Effector memory CD8-positive, alpha-beta T cell (primary cell): ENCODE data around the gene HEATR5A.

Experiments
- ATAC-seq: fragments of 150-1000 bp; cut with Tn5 transposase; replicated peaks from 2 replicates; pipeline ENCODE4 v1.10.0; 2021; ENCODE audit warnings: mild to moderate bottlenecking, moderate library complexity
- DNase-seq, 3 experiments: peaks; one replicate each; pipeline ENCODE4 v3.0.0; 2021
- H3K27ac Mint-ChIP-seq, 2 donors: one replicate each; pipeline ENCODE4 v1.8.0; 2022; ENCODE audit warnings: mild to moderate bottlenecking in 2 of 2, mixed read lengths in 2 of 2, moderate library complexity in 2 of 2
- H3K27me3 Mint-ChIP-seq, 2 donors: one replicate each; pipeline ENCODE4 v1.8.0; 2022; ENCODE audit warnings: mixed read lengths in 2 of 2
- H3K36me3 Mint-ChIP-seq: one replicate; pipeline ENCODE4 v1.8.0; 2022; ENCODE audit warnings: mild to moderate bottlenecking, moderate library complexity, mixed read lengths; ENCODE audit not compliant: insufficient read depth
- H3K4me1 Mint-ChIP-seq, 2 donors: one replicate each; pipeline ENCODE4 v1.8.0; 2022; ENCODE audit warnings: low read depth in 2 of 2, mixed read lengths in 2 of 2
- H3K4me3 Mint-ChIP-seq, 2 donors: one replicate each; pipeline ENCODE4 v1.8.0; 2022; ENCODE audit warnings: mild to moderate bottlenecking in 2 of 2, mixed read lengths in 2 of 2, moderate library complexity in 2 of 2
- H3K9me3 Mint-ChIP-seq, 2 donors: one replicate each; pipeline ENCODE4 v1.8.0; 2022; ENCODE audit warnings: mixed read lengths in 2 of 2

HEATR5A gene

DNA sequence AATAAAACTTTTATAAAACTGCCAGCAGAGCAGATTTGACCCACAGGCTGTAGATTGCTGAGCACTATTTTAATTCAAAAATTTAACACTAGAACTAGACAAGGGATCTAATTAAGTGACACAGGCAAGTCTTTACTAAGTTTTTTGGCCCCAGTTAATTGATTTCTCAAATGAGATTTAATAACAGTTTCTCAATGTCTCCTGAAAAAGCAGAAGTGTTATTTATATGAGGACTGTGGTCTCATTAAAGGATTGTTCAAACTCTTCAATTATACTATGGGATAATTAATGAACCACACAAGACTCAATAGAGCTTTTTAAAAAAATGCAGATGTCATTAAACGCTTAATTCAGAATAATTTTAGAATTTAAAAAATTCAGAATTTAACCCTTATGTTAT lies 1.9 kb downstream of the HEATR5A start:
- peaks cover 4% of the 10 kb centered on the region for H3K36me3 Mint-ChIP-seq
- no peak for DNase-seq
- no peaks in the 10 kb centered on the region for H3K9me3 Mint-ChIP-seq
- H3K4me3 Mint-ChIP-seq: no peak overlapping the region
- H3K27ac Mint-ChIP-seq: no peak overlapping the region
- peaks cover 17 to 31% of the 10 kb centered on the region in 2 donors for H3K4me1 Mint-ChIP-seq
- no peaks in the 10 kb centered on the region for H3K27me3 Mint-ChIP-seq
- no peak for ATAC-seq

DNA sequence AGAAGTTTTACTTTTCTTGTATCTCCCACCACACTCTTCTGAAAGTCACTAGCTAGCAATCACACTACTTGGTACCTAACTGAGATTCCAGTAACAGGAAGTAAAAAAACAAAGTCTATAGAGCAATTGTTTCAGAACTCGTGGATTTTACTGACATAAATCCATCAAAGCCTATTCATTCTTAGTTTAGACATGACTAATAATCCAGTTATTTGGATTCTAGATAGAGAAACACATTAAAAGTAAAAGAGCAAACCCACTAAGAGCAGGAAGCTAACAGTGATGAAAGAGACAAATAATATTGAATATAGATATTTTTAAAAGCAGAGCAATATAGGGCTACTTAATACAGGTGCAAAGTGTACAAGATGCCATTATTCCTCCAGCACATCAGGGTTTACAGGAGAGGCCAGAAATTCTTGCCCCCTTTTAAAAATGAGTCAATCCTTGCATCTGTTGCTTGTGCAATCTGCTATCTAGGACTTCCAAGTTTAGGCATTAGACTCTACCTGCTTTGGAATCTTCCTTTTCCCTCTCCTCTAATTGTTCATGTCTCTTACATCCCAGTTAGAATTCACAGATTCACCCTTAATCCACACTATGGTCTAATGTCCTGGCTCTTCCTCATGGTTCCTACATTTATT lies 6.0 kb downstream of the HEATR5A start:
- no peak overlapping the region for H3K4me3 Mint-ChIP-seq
- no peaks in the 10 kb centered on the region for H3K36me3 Mint-ChIP-seq
- ATAC-seq (no peak), DNase-seq (no peak)
- no peaks in the 10 kb centered on the region for H3K9me3 Mint-ChIP-seq
- H3K4me1 Mint-ChIP-seq: peaks cover 7 to 14% of the 10 kb centered on the region in 2 donors
- no peaks in the 10 kb centered on the region for H3K27me3 Mint-ChIP-seq
- no peak overlapping the region for H3K27ac Mint-ChIP-seq

DNA sequence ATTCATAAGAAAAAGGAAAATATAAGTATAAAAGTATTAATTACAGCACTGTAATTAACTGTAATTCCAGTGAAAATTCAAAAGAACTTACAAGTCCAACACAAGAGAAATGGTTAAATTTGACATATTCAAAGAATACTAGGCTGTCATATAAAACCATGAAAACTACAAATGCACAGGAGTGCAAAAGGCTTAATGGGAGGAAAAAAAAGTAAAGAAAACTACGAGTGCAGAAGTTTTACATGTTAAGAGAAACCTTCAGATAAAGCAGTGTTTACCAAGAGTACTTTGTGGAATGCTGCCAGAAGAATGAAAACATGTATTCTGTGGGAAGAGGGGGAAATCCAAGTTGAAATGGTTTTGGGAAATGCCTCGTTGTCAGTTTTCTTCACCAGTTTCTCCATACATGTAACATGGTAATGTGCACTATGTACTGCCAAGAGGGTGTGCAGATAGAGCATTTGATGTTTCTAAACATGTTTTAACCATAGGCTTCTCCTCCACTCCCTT lies 9.1 kb downstream of the HEATR5A start:
- no peak overlapping the region for H3K4me3 Mint-ChIP-seq
- H3K27ac Mint-ChIP-seq: no peak overlapping the region
- peaks cover 3% of the 10 kb centered on the region for H3K36me3 Mint-ChIP-seq
- ATAC-seq: no peak
- H3K27me3 Mint-ChIP-seq: no peaks in the 10 kb centered on the region
- H3K9me3 Mint-ChIP-seq: no peaks in the 10 kb centered on the region
- no peak for DNase-seq
- peaks cover 2 to 13% of the 10 kb centered on the region in 2 donors for H3K4me1 Mint-ChIP-seq

DNA sequence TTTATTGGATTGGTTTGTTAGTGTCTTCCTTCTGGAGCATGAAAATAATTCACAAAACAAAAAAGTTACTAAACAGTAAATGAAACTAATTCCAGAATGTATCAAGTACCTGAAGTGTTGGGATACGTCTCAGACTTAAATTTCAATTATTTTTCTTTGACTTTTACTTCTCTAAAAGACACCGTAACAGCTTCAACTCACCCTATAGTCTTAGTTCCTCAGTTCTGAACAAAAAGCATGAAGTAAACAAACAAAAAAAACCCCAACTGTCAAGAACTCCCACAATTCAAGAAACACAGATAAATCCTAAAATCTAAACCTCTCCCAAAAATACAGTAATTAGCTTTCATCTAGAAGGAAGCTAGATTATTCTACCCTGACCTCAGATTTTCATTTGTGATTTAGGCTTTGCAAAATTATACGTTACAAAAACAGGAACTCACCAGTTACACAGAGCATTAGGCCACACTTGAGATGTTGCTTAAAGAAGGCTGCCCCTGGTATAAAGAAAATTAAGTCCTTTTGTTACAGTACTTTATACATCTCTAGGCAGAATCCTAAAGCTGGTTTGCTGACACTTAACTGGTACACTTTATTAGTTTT lies 10.2 kb downstream of the HEATR5A start:
- no peak overlapping the region for H3K4me3 Mint-ChIP-seq
- H3K36me3 Mint-ChIP-seq: peaks cover 3% of the 10 kb centered on the region
- H3K27ac Mint-ChIP-seq: peak overlapping the region in 1 of 2 donors; percentile 4
- peaks cover 2 to 12% of the 10 kb centered on the region in 2 donors for H3K4me1 Mint-ChIP-seq
- ATAC-seq: no peak
- no peaks in the 10 kb centered on the region for H3K9me3 Mint-ChIP-seq
- no peaks in the 10 kb centered on the region for H3K27me3 Mint-ChIP-seq
- DNase-seq: no peak

DNA sequence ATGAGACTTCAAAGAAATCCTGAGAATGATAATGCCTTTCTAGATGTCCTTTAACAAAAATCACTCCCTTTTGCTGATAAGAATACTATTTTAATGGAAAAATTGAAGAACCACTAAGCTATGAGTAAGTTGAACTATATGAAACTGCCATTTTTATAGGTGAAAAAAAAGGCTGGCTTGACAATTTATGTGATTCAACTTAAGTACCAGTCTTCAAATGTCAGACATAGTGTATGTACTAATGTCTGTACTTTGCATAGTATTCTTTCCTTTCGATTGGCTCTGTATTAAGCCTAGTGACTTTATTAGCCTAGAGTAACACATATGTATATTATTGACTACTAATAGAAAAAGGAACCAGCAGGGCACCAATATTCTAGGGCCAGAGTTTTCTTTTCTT lies 11.9 kb downstream of the HEATR5A start:
- ATAC-seq: no peak
- Mint-ChIP-seq H3K9me3 (no peaks in the 10 kb centered on the region), H3K4me3 (no peak overlapping the region), H3K27ac (no peak overlapping the region), H3K27me3 (no peaks in the 10 kb centered on the region), H3K4me1 (peaks cover 2 to 4% of the 10 kb centered on the region in 2 donors), H3K36me3 (peaks cover 3% of the 10 kb centered on the region)
- DNase-seq: no peak

DNA sequence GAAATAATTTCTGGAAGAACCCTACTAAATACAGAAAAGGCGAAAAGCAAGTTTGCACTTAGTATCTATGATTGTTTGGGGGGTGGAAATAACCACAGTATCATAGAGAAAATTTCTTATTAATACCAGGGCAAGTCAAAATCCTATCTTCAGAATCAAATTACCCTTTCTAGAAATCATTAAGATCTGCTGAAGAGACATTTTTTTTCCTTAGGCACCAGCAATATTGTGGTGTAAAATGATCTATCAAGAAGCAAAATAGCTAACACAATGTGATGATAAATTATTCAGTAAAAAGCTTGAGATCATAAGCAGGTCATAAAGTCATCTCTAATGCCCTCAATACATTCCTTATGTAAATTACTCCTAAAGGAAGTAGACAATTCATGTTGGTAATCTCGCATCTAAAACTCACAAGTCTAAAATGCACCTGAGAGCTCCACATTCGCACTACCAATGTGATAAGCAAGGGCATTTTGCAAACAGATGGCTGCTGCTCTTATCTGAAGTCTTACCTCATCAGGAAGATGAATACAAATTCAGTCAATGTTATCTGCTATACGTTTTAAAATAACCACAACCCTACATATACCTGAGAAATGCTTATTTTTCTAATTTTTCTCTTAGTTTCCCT lies 14.6 kb downstream of the HEATR5A start:
- peaks cover 1 to 8% of the 10 kb centered on the region in 2 donors for H3K4me1 Mint-ChIP-seq
- DNase-seq: no peak
- no peak overlapping the region for H3K4me3 Mint-ChIP-seq
- peak overlapping the region in 1 of 2 donors; percentile 22 for H3K27ac Mint-ChIP-seq
- peaks cover 8% of the 10 kb centered on the region for H3K36me3 Mint-ChIP-seq
- H3K27me3 Mint-ChIP-seq: no peaks in the 10 kb centered on the region
- no peak for ATAC-seq
- no peaks in the 10 kb centered on the region for H3K9me3 Mint-ChIP-seq

DNA sequence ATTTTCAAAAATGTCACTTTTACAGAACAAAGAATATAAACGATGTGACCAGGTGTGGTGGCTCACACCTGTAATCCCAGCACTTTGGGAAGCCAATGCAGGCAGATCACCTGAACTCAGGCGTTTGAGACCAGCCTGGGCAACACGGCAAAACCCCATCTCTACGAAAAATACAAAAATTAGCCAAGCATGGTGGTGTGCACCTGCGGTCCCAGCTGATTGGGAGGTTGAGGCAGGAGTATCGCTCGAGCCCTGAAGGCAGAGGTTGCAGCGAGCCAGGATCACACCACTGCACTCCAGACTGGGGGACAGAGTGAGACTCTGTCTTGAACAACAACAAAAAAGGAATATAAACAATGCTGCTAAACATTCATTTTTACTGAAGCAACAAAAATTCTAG lies 15.2 kb downstream of the HEATR5A start:
- H3K4me3 Mint-ChIP-seq: no peak overlapping the region
- ATAC-seq (no peak), DNase-seq (no peak)
- H3K27me3 Mint-ChIP-seq: no peaks in the 10 kb centered on the region
- peaks cover 8% of the 10 kb centered on the region for H3K36me3 Mint-ChIP-seq
- H3K4me1 Mint-ChIP-seq: peaks cover 1 to 10% of the 10 kb centered on the region in 2 donors
- peak overlapping the region in 1 of 2 donors; percentile 22 for H3K27ac Mint-ChIP-seq
- no peaks in the 10 kb centered on the region for H3K9me3 Mint-ChIP-seq

DNA sequence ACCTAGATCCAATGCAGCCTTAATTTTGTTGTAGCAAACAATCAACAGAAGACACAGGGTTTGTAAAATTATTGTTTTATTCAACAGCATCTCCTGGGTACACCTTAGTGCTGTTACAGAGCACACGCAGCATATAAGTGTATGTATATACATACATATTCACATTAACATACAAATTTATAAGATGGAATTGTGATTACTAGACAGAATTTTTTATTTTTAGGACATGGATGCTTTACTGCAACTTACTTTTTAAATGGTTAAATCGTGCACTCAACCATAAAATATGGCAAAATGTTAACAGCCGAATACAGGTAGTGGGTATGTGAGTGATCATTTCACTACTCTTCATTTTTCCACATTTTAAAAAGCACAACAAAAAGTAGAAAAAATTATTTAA lies 16.6 kb downstream of the HEATR5A start:
- DNase-seq (no peak), ATAC-seq (no peak)
- H3K36me3 Mint-ChIP-seq: peaks cover 11% of the 10 kb centered on the region
- H3K9me3 Mint-ChIP-seq: no peaks in the 10 kb centered on the region
- H3K27ac Mint-ChIP-seq: no peak overlapping the region
- H3K4me1 Mint-ChIP-seq: peaks cover 1 to 12% of the 10 kb centered on the region in 2 donors
- no peak overlapping the region for H3K4me3 Mint-ChIP-seq
- no peaks in the 10 kb centered on the region for H3K27me3 Mint-ChIP-seq

DNA sequence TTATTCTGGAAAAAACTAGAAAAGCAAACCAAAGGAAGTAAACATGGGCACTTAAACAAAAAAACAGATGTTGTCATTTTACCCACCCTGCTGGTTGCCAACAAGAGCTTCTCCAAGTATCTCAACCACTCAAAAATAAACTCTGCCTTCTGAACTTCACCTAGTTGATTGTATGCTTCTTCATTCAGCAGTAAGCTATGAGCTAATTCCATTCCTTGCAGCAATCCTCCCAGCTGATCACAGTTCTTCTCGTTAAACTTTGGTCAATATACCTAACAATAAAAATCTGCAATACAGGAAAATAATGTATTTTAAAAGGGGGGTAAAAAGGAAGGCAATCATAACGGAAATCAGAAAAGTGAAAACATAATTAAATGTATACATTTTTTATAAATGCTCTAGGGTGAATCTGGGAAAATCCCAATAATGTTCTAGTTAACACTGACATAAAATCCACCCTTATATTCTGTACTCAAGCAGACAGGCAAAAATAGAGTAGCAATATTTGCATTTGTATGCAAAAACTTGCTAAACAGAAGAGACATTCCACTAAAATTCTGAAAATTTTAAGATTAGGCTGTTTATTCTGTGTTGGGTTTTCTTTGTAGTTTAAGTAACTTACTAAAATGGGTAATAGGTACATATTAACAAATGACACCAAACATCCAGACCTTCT lies 17.4 kb downstream of the HEATR5A start:
- ATAC-seq (no peak), DNase-seq (no peak)
- peaks cover 11% of the 10 kb centered on the region for H3K36me3 Mint-ChIP-seq
- no peaks in the 10 kb centered on the region for H3K27me3 Mint-ChIP-seq
- peaks cover 1 to 12% of the 10 kb centered on the region in 2 donors for H3K4me1 Mint-ChIP-seq
- no peak overlapping the region for H3K27ac Mint-ChIP-seq
- no peak overlapping the region for H3K4me3 Mint-ChIP-seq
- no peaks in the 10 kb centered on the region for H3K9me3 Mint-ChIP-seq

DNA sequence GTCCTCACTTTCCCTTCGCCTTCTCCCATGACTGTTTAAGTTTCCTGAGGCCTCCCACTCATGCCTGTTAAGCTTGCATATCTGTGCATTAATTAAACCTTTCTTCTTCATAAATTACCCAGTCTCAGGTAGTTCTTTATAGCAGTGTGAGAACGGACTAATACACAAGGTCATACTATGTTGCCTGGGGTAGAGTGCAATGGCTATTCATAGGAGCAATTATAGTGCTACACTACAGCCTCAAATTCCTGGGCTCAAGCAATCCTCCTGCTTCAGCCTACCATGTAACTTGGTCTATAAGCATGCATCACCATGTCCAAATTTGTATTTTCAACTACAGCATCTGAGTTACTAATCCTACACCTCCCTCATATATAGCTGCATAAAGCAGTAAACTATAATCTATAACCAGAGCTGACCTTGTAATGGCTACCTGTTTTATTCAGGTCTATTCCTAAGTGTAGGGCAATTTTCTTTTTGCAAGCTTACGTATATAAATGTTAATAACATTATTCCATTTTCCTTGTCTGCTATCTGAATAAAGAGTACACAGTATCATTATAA lies 18.9 kb downstream of the HEATR5A start:
- H3K4me1 Mint-ChIP-seq: peaks cover 1 to 10% of the 10 kb centered on the region in 2 donors
- H3K36me3 Mint-ChIP-seq: peaks cover 10% of the 10 kb centered on the region
- no peak for ATAC-seq
- no peak overlapping the region for H3K4me3 Mint-ChIP-seq
- no peaks in the 10 kb centered on the region for H3K27me3 Mint-ChIP-seq
- no peak for DNase-seq
- H3K9me3 Mint-ChIP-seq: no peaks in the 10 kb centered on the region
- H3K27ac Mint-ChIP-seq: no peak overlapping the region

DNA sequence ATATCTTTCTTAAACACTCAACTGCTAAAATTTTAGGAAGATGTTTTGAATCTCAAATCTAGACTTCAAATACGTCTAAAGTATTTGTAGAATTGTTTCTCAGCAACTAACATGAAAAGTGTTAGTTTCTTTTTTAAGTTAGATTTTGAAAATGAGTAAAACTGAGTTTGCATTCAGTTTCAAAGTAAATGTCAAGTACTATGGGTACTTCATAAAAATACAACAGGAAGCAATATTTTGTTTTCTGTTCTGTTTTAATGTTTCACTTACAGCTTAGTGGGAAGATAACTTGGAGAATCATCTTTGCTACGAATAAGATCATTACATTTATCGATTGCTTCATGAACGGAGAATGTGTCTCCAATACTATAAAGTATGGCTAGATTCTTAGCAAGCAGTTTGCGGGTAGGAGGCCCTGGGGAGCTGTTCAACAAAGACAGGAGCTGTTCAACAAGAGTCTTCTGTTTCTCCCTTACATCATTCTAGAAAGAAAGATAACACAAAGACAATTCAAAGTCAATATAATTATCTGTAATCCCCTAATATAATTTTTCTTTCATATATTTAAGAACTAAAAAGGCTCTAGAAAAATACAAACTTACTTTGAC lies 20.2 kb downstream of the HEATR5A start:
- ATAC-seq (no peak), DNase-seq (no peak)
- Mint-ChIP-seq H3K4me3 (no peak overlapping the region), H3K36me3 (peaks cover 12% of the 10 kb centered on the region), H3K27me3 (no peaks in the 10 kb centered on the region), H3K9me3 (no peaks in the 10 kb centered on the region), H3K27ac (peak overlapping the region in 1 of 2 donors; percentile 32), H3K4me1 (peaks cover 1 to 8% of the 10 kb centered on the region in 2 donors)

DNA sequence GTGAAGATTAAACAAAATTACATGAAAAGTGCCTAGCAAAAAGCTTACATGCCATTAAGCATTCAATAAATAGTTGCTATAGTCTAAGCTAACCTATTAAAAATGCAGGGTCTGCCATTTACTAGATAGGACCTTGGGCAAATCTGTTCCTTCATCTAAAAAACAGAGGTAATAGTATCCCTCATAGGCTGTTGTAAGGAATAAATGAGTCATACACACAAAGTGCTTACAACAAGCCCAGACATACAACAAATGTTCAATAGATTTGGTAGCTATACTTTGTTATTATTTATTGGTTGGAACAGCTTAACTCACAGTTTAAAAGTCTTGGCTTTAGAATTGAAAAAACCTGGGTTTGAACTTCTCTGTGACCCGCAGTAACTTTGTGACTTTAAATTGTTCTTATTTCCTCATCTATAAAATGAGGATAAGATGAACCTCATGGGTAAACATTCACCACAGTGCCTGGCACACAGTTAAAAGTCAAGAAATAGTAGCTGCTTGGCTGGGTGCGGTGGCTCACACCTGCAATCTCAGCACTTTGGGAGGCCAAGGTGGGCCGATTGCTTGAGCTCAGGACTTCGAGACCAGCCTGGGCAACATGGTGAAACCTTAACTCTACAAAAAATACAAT lies 24.7 kb downstream of the HEATR5A start:
- ATAC-seq (no peak), DNase-seq (no peak)
- H3K4me3 Mint-ChIP-seq: no peak overlapping the region
- H3K9me3 Mint-ChIP-seq: no peaks in the 10 kb centered on the region
- peaks cover 0 to 5% of the 10 kb centered on the region in 2 donors for H3K4me1 Mint-ChIP-seq
- peaks cover 14% of the 10 kb centered on the region for H3K36me3 Mint-ChIP-seq
- no peak overlapping the region for H3K27ac Mint-ChIP-seq
- H3K27me3 Mint-ChIP-seq: no peaks in the 10 kb centered on the region

DNA sequence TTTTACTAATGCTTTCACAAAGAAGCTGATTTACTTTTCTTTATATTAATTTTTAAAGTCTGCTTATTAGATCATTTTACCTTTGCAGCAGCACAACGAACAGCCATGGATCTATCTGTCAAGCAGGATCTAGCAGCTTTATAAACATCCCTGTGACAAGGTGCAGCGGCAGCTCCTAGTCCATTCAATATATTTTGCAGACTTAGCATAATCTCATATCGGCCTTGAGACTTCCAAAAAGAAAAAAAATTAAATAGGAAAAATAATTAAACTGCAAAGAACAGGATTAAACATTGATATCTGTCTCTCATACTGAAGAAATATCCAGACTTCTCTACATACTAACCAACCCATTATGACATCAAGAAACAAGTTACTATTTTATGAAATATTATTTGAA lies 25.2 kb downstream of the HEATR5A start:
- ATAC-seq (no peak), DNase-seq (no peak)
- no peak overlapping the region for H3K27ac Mint-ChIP-seq
- H3K36me3 Mint-ChIP-seq: peaks cover 14% of the 10 kb centered on the region
- no peak overlapping the region for H3K4me3 Mint-ChIP-seq
- no peaks in the 10 kb centered on the region for H3K9me3 Mint-ChIP-seq
- no peaks in the 10 kb centered on the region for H3K27me3 Mint-ChIP-seq
- peaks cover 0 to 2% of the 10 kb centered on the region in 2 donors for H3K4me1 Mint-ChIP-seq
